GM19193 (cell line): Measurements from ENCODE around the gene CHST10.

ENCODE experiments used
- POLR2A ChIP-seq: IDR thresholded peaks from 4 replicates; pipeline ENCODE4 v1.6.1; 2011; ENCODE audit not compliant: insufficient read depth, insufficient read length; ENCODE audit errors: extremely low read depth

The CHST10 gene, protein sequence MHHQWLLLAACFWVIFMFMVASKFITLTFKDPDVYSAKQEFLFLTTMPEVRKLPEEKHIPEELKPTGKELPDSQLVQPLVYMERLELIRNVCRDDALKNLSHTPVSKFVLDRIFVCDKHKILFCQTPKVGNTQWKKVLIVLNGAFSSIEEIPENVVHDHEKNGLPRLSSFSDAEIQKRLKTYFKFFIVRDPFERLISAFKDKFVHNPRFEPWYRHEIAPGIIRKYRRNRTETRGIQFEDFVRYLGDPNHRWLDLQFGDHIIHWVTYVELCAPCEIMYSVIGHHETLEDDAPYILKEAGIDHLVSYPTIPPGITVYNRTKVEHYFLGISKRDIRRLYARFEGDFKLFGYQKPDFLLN

DNA sequence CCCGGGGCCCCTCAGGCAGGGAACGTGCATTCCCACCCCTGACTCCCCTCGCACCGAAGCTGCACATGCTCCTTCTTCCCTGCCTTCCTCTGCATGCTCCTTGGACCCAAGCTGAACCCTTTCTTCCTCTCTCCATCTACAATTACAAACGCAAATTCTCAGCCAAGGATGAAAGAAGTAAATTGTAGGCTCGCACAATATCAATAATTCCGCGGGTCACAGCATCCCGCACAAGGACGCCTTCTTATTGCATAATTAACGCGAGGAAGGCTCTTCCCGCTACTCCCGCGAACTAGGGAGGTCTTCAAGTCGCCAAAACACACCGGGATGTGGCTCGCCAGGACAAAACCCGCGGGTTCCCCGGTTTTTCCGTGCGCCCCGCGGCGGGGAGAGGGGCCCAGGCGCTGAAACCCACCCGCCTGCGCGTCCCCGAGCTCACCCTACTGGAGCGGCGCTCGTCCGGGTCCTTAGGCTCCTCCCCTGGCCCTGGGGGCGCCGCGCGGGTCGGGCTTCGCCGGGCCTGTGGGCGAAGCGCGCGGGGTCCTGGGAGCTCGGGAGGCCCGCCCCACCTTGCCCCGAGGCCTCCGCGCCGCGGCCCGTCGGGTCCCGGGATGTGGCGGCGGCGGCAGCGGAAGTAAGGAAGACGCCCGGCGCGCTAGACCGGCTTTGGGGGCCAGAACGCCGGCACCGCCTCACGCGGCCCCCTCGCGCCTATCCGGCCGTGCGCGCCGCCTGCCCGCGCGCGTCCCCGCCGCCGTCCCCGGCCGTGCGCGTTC, at the start of gene CHST10:
CHST10 (minus strand) TSS at position 734 of the 776 bp plus-strand sequence. CDS start 10,993 bp downstream, outside the sequence.
- TF ChIP-seq POLR2A, result peak; percentile 44

GRCh38 chr2:100460904-100461530, 43.5 kb upstream of the CHST10 start:
- no peak for TF ChIP-seq POLR2A

DNA sequence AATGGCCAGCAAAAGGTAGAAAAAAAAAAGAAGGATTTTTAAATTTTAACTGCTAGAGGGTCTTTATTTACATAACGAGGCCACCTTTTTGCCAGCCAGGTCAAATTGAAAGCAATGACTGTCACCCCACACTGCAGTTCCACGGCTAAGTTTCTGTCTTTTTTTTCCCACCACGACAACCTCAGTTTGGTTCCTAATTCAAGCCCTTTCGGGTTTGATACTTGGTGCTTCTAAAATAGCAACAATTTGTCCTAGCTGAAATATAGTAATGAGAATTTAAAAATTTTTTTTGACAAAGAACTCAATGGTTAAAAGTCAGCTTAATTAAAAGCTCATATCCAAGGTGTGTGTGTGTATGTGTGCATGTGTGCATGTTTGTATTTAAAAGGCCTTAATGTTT, 36.4 kb upstream of the CHST10 start:
- no peak for TF ChIP-seq POLR2A

DNA sequence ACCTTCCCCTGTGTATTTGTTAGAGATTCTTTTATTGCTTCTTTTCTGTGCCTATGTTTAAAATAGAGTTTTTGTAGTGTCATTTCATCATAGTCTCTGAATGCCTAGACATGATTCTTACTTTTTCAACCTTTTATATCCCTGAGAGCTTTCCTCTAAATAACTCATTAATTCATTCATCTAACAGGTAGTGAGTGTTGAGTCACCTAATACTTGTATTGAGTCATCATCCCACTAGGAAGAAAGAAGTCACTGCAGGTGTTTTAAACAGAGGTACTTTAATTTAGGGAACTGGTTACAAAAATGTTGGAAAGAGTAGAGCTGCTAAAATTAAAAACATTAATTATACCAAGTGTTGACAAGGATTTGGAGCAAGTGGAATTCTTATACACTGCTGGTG, 34.3 kb upstream of the CHST10 start:
- TF ChIP-seq POLR2A, result no peak

DNA sequence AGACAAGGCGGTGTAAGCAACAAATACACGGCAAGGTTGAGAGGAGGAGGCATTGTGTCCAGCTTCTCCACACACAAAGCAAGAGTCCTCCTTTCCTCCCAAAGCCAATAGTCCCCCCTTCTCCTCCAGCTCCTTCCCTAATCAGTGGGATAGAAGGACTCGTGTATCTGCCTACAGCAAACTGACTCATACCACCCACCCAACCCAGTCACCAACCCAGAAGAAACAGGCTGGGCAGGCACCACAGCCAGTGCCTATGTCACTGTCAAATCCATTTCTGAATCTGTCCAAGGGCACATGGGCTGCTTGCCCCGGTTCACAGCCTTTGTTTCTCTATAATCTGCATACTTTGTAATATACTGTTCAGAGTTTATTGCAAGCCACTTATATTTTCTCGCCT, 33.6 kb upstream of the CHST10 start:
- TF ChIP-seq POLR2A, result no peak

DNA sequence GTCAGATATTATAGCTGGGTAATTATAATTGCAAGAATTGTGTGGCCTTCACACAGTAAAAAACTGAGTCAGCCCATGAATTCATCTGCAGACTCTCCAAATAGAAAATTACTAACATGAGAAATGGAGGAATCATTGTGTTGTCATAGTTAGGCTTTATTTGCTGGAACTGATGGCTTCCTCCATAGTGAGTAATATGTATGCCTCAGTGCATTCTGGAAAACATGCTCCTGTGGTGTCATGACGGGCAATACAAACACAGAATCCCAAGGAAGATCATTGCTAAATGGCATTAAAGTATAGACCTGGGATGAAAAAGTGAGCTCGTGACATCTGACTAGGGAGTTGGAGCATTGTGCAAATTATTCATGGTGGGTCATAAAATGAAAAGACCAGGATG, 29.2 kb upstream of the CHST10 start:
- no peak for TF ChIP-seq POLR2A

DNA sequence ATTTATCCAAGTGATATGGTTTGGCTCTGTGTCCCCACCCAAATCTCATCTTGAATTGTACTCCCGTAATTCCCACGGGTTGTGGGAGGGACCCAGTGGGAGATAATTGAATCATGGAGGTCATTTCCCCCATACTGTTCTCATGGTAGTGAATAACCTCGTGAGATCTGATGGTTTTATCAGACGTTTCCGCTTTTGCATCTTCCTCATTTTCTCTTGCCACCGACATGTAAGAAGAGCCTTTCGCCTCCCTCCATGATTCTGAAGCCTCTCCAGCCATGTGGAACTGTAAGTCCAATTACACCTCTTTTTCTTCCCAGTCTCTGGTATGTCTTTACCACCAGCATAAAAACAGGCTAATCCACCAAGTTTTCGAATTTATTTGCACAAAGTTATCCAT, 20.3 kb upstream of the CHST10 start:
- TF ChIP-seq POLR2A, result no peak

DNA sequence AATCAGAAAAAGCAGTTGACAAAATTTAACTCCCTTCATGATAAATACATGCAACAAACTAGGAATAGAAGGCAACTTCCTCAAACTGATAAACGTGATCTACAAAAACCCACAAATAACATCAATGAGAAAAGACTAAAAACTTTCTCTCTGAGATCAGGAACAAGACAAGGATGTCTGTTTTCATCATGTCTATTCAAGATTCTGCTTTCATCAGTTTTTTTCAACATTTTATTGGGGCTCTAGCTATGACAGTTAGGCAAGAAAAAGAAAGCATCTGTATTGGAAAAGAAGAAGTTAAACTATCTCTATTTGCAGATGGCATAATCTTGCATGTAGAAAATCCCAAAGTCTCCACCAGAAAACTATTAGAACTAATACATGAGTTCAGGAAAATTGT, 12.3 kb upstream of the CHST10 start:
- TF ChIP-seq POLR2A, result no peak

GRCh38 chr2:100427627-100428258, 10.3 kb upstream of the CHST10 start:
- no peak for TF ChIP-seq POLR2A

DNA sequence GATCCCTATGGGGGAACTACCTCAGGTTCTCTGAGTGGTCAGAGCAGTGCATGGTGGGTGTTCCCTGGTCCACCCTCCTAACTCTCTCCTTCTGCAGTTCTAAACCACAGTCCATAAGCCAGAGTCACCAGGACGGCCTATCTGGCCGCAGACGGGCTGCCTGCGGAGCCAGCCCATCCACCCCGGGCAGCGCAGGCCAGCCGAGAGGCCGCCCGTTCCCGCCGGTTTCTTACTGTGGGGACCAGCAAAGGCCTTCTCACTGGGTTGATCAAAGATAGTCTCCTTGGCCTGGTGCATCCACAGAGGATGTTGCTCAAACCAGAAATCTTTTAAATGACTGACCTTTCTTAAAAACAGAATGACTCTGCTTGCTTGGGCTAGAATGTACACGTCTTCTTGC, 9.6 kb upstream of the CHST10 start:
- no peak for TF ChIP-seq POLR2A

GRCh38 chr2:100426384-100426720, 8.9 kb upstream of the CHST10 start:
- TF ChIP-seq POLR2A, result no peak

DNA sequence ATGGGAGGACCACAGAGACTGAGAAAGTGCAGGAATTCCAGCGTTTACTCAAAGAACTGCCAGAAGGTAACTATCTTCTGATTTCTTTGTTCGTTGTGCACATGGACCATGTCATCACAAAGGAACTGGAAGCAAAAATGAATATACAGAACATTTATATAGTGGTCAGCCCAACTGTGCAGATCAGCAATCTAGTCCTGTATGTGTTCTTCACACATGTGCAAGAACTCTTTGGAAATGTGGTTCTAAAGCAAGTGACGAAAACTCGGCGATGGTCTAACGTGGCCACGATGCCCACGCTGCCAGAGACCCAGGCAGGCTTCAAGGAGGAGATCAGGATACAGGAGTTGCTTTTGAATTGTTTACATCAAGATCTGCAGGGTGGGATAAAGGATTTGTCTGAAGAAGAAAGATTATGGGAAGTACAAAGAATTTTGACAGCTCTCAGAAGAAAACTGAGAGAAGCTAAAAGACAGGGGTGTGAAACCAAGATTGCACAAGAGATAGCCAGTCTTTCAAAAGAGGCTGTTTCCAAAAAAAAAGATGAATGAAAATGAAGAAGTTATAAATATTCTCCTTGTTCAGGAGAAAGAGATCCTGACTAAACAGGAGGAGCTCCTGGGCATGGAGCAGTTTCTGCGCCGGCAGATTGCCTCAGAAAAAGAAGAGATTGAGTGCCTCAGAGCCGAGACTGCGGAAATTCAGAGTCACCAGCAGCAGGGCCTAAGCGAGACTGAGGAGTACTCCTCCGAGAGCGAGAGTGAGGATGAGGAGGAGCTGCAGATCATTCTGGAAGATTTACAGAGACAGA, 8.3 kb upstream of the CHST10 start:
- TF ChIP-seq POLR2A, result no peak

- no peak for TF ChIP-seq POLR2A
Observed at GRCh38 chr2:100425107-100425506, 7.6 kb upstream of the CHST10 start.

- TF ChIP-seq POLR2A, result no peak
Observed at GRCh38 chr2:100424277-100424875, 6.9 kb upstream of the CHST10 start.
